ENCODE data around the gene EDEM2. TPM values are rescaled to one million over a fixed set of nuclear protein-coding genes. Genes with fewer than 3 reads are reported as not detected.

EDEM2 gene
- total and polyA plus RNA-seq, 2 donors (not counting 1 experiment from before 2014, with no cell fraction given) = 28.1 to 30.4 TPM

DNA sequence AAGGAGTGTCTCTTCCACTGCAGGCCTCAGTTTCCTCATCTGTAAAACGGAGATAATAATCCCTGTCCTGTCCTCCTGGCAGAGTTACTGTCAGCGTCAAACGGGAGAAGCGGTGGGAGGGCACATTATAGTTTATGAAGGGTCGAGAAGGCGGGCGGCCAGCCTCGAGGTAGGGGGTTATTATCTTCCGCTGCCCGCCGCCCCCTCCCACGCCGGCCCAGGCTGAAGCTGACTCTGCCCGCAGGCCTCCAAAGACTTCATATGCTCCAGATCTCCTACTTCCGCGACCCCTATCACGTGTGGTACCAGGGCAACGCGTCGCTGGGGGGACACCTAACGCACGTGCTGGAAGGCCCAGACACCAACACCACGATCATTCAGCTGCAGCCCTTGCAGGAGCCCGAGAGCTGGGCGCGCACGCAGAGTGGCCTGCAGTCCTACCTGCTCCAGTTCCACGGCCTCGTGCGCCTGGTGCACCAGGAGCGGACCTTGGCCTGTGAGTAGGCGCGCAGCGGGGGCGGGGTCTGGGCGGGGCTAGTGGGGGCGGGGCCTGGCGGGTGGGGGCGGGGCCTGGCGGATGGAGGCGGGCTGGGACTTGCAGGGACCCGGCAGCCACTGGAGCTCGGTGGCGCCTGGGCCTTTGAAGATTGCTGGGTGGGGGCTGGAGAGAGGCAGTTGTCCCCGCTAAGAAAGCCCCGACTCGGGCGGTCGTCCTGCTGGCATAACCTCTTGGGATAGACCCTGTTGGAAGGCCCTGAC, 27.5 kb upstream of the EDEM2 start:
- Mint-ChIP-seq H3K4me1 (peaks cover 13% of the 10 kb centered on the region), H3K27ac (no peak overlapping the region), H3K4me3 (no peak overlapping the region), H3K27me3 (no peaks in the 10 kb centered on the region), H3K9me3 (ENCODE audit: insufficient read depth) (no peaks in the 10 kb centered on the region)
- DNase-seq = no peak
- Histone ChIP-seq H3K4me2 (replicated peaks; ENCODE audit: low read depth, low read length, poor library complexity, severe bottlenecking) (no peak overlapping the region), H3K9ac (ENCODE audit: low read length) (no peak overlapping the region), H3K79me2 (ENCODE audit: control insufficient read depth, insufficient read depth, low read length) (no peaks in the 10 kb centered on the region), H3K27me3 (replicated peaks in 1 of 4; ENCODE audit: control extremely low read depth in 1 of 4, control insufficient read depth in 3 of 4, insufficient read depth in 4 of 4, low read length in 3 of 4) (no peaks in the 10 kb centered on the region), H2AFZ (ENCODE audit: insufficient read depth, low read depth, low read length, poor library complexity, severe bottlenecking) (no peak overlapping the region), H4K20me1 (ENCODE audit: control insufficient read depth, insufficient read depth, low read length, poor library complexity, severe bottlenecking) (no peaks in the 10 kb centered on the region), H3K4me3 (ENCODE audit: control extremely low read depth in 1 of 5, extremely low read depth in 1 of 5, insufficient read depth in 1 of 5, low read depth in 2 of 5, low read length in 4 of 5) (no peak overlapping the region), H3K9me3 (ENCODE audit: control extremely low read depth in 1 of 3, control insufficient read depth in 2 of 3, insufficient read depth in 1 of 3, low read length in 2 of 3) (peaks cover 0 to 7% (median 0%) of the 10 kb centered on the region in 3 donors), H3K27ac (ENCODE audit: low read length in 2 of 2) (no peak overlapping the region), H3K4me1 (ENCODE audit: control insufficient read depth in 2 of 2, insufficient read depth in 2 of 2, low read length in 2 of 2) (peaks cover 9% of the 10 kb centered on the region in 2 donors), H3K36me3 (replicated peaks in 1 of 2; ENCODE audit: control extremely low read depth in 1 of 2, control insufficient read depth in 1 of 2, extremely low read depth in 1 of 2, insufficient read depth in 2 of 2, low read length in 1 of 2) (no peaks in the 10 kb centered on the region)
- POLR2A ChIA-PET = no interaction called here
- ATAC-seq (ENCODE audit: low read depth) = no peak
- intact Hi-C loops (cut with micrococcal nuclease) = no loop called here
- CTCF ChIA-PET = interaction anchor here (0.6 kb wide), 1 partner anchor 30 kb away, joined by 3 read pairs; no protein-coding TSS in a partner anchor
- no peak for TF ChIP-seq EZH2 (IDR thresholded peaks at IDR 0.05; ENCODE audit: borderline replicate concordance, insufficient read depth, low read depth, low read length, poor library complexity, severe bottlenecking)
- TF ChIP-seq, protein P1, sequence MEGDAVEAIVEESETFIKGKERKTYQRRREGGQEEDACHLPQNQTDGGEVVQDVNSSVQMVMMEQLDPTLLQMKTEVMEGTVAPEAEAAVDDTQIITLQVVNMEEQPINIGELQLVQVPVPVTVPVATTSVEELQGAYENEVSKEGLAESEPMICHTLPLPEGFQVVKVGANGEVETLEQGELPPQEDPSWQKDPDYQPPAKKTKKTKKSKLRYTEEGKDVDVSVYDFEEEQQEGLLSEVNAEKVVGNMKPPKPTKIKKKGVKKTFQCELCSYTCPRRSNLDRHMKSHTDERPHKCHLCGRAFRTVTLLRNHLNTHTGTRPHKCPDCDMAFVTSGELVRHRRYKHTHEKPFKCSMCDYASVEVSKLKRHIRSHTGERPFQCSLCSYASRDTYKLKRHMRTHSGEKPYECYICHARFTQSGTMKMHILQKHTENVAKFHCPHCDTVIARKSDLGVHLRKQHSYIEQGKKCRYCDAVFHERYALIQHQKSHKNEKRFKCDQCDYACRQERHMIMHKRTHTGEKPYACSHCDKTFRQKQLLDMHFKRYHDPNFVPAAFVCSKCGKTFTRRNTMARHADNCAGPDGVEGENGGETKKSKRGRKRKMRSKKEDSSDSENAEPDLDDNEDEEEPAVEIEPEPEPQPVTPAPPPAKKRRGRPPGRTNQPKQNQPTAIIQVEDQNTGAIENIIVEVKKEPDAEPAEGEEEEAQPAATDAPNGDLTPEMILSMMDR (IDR thresholded peaks at IDR 0.05) = no peak
- WGBS (ENCODE audit: insufficient coverage) = 96% methylated on average over 36 of the region's 49 CpGs

GRCh38 chr20:35173576-35174192, 26.5 kb upstream of the EDEM2 start:
- intact Hi-C loops (cut with micrococcal nuclease) = no loop called here
- Mint-ChIP-seq H3K27ac (no peak overlapping the region), H3K4me1 (peaks cover 13% of the 10 kb centered on the region), H3K4me3 (no peak overlapping the region), H3K9me3 (ENCODE audit: insufficient read depth) (no peaks in the 10 kb centered on the region), H3K27me3 (no peaks in the 10 kb centered on the region)
- H2AFZ ChIP-seq (ENCODE audit: insufficient read depth, low read depth, low read length, poor library complexity, severe bottlenecking) = no peak overlapping the region
- ATAC-seq (ENCODE audit: low read depth) (no peak), DNase-seq (no peak)
- WGBS (ENCODE audit: insufficient coverage) = 99% methylated on average over 11 of the region's 12 CpGs
- no peak overlapping the region for H3K4me2 ChIP-seq (replicated peaks; ENCODE audit: low read depth, low read length, poor library complexity, severe bottlenecking)
- no peak overlapping the region for H3K27ac ChIP-seq (ENCODE audit: low read length in 2 of 2)
- H3K4me1 ChIP-seq (ENCODE audit: control insufficient read depth in 2 of 2, insufficient read depth in 2 of 2, low read length in 2 of 2) = peaks cover 9% of the 10 kb centered on the region in 2 donors
- CTCF ChIA-PET = interaction anchor here (0.7 kb wide), 1 partner anchor 272 kb away, joined by 4 read pairs; no protein-coding TSS in a partner anchor
- H3K27me3 ChIP-seq (replicated peaks in 1 of 4; ENCODE audit: control extremely low read depth in 1 of 4, control insufficient read depth in 3 of 4, insufficient read depth in 4 of 4, low read length in 3 of 4) = no peaks in the 10 kb centered on the region
- peaks cover 0 to 7% (median 0%) of the 10 kb centered on the region in 3 donors for H3K9me3 ChIP-seq (ENCODE audit: control extremely low read depth in 1 of 3, control insufficient read depth in 2 of 3, insufficient read depth in 1 of 3, low read length in 2 of 3)
- H3K4me3 ChIP-seq (ENCODE audit: control extremely low read depth in 1 of 5, extremely low read depth in 1 of 5, insufficient read depth in 1 of 5, low read depth in 2 of 5, low read length in 4 of 5) = no peak overlapping the region
- TF ChIP-seq EZH2 (IDR thresholded peaks at IDR 0.05; ENCODE audit: borderline replicate concordance, insufficient read depth, low read depth, low read length, poor library complexity, severe bottlenecking) = no peak
- TF ChIP-seq, protein P1 (IDR thresholded peaks at IDR 0.05) = no peak
- H4K20me1 ChIP-seq (ENCODE audit: control insufficient read depth, insufficient read depth, low read length, poor library complexity, severe bottlenecking) = no peaks in the 10 kb centered on the region
- POLR2A ChIA-PET = no interaction called here
- no peaks in the 10 kb centered on the region for H3K79me2 ChIP-seq (ENCODE audit: control insufficient read depth, insufficient read depth, low read length)
- H3K9ac ChIP-seq (ENCODE audit: low read length) = no peak overlapping the region
- no peaks in the 10 kb centered on the region for H3K36me3 ChIP-seq (replicated peaks in 1 of 2; ENCODE audit: control extremely low read depth in 1 of 2, control insufficient read depth in 1 of 2, extremely low read depth in 1 of 2, insufficient read depth in 2 of 2, low read length in 1 of 2)
